GM19025 (cell line): ENCODE data around the gene AAMDC.
A peak's percentile ranks its signal among the peaks of the same experiment; 100 is the strongest.

ENCODE experiments used
- ATAC-seq: cut with Tn5 transposase; IDR thresholded peaks from one replicate; pipeline ENCODE4 v1.9.1; 2021; ENCODE audit warnings: mild to moderate bottlenecking, low read depth, moderate library complexity; ENCODE audit not compliant: unreplicated experiment

The AAMDC gene

DNA sequence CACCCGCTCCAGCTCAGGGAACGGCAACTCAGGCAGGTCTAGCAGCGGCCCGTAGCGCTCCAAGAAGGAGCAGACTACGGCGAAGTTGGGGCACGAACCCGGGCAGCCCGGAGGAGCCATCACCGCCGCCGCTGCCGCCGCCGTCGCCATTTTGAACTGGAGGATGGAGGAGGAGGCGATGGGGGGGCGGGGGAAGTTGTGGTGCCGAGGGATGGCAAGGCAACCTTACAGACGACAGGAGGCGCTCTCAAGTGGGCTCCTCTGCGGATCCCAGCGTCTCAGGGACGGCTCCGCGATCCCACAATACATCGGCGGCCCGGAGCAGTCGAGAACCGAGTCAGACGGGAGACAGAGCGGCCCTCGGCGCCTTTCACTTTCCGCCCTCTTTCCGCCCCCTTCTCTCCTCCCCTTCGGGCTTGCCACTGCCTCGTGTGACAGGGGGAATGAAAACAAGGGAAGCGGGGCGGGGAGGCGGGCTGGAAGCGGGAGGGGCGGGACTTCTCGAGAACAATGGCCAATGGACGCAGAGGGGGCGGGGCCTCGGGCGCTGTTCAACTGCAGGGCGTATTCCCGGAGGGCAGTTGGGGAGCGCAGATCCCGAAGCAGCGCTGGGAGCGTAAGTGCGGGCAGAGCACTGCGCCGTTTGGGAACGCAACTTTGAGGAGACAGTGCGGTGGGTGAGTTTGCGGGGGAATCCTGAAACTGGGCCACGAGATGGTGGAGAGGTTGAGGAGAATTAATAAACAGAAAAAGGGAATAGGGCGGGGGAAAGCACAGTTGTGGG, at the start of gene AAMDC, which contains the start of gene RSF1:
Gene AAMDC (plus strand): TSS at position 580 of the 784 bp plus-strand sequence. CDS start 21,353 bp downstream, outside the sequence.
Gene RSF1 (minus strand): TSS at position 158 of the 784 bp plus-strand sequence. CDS start 8 bp downstream, at position 150.
- ATAC-seq: peak; percentile 80

DNA sequence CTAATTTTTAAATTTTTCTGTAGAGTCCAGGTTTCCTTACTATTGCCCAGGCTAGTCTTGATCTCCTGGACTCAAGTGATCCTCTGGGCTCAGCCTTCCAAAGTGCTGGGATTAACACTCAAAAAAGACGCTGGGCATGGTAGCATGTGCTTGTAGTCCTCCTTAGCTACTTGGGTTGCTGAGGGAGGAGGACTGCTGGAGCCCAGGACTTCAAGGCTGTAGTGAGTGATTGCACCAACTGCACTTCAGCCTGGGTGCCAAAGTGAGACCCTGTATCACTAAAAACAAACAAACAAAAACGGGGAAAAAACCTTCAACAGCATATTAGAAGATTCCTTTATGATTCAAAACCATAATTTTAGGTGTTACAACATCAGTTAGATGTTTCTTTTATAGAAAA, 45.0 kb upstream of the AAMDC start:
- ATAC-seq: no peak

DNA sequence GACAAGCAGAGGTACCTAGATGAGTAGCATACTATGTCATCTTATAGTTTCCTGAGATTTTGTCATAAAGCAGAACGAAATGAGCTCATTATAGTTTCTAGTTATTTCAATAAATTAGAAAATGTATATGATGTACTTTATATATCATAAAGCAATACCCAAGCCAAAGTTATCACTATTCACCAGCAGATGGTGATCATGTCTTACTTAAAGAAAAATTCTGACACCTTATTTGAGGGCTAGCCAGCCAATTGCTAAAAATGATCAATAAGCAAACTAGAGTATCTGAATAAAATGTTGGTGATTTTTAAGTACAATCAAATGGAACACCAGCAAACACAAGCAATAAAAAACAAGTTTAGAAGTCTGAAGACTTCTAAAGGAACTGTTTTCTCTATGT, 44.5 kb upstream of the AAMDC start:
- no peak for ATAC-seq

DNA sequence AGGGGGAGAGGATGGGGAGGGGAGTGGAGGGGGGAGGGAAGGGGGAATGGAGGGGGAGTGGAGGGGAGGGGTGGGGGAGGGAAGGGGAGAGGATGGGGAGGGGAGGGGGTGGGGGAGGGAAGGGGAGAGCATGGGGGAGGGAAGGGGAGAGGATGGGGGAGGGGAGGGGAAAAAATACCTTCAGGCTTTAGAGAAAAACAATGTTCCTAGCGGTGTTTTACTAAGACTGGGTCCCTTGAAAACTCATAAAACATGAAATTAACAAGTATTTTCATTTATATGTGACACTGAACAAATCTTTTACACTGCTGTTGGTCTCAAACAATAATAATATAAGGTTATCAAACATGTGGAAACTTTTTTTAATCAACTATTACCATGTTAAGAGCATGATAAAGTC, 42.8 kb upstream of the AAMDC start:
- ATAC-seq: no peak

- no peak for ATAC-seq
Measured at GRCh38 chr11:77778549-77778948, 42.4 kb upstream of the AAMDC start.

DNA sequence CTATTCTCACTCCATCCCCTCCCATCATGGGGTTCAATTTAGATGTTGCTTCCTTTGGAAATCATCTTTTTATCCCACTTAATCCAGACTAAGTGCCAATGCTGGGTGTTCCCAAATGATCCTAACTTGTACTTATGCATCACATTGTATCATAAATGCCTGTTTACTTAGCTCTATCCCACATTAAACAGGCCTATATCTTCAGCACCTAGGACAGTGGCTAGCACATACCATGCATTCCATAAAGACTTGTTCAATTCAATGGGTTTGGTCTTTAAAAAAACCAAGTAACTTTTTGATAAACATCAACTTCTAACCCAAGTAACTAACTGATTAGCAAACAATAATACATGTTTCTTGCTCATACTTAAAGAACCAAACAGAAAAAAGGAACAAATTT, 41.0 kb upstream of the AAMDC start:
- ATAC-seq: no peak

DNA sequence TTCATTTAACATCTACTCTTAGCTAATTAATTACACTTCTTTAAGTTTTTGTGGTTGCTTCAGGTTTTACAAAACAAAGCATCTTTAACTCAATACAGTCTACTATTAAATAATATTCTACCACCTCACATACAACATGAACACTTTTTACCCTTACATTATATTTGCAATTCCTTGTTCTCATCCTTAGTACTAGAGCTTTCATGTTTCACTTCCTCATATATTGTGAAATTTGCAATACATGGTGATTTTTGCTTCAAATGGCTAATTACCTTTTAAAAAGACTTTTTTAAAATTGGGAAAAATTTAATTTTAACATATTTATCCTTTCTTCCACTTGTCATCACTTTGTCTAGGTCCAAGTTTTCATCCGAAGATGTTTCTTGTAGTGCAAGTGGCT, 37.9 kb upstream of the AAMDC start:
- no peak for ATAC-seq

- no peak for ATAC-seq
Measured at GRCh38 chr11:77784572-77784971, 36.4 kb upstream of the AAMDC start.

DNA sequence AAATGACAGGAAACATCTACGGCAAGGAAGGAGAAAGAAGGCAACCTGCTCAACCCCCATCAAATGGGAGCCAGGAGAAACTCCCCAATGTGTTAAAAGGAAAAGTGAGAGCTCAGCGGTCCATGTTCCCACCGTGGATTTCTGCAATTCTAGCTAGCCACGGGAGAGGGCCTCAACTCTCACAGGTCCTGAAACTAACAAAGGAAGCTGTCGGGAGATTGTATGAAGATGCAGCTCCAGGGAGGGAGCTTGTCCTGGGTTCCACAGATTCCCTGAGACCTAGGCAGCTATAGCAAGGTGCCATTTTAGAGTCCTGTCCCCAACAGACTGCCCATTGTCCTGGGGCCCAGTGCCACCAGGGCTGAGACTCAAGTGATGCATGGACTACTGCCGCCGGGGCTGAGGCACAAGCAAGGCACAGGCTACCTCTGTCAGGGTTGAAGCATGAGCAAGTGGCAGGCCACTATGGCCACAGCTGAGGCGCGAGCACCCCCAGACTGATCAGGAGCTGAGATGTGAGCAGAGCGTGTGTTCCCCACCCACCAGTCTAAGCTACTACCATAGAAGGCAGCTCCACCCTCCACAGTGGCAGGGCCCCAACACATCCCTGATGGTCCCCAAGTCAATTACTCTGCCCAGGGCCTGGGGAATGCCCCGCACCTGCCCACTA, 31.7 kb upstream of the AAMDC start:
- no peak for ATAC-seq

- ATAC-seq: no peak
Measured at GRCh38 chr11:77789731-77790476, 31.0 kb upstream of the AAMDC start.

DNA sequence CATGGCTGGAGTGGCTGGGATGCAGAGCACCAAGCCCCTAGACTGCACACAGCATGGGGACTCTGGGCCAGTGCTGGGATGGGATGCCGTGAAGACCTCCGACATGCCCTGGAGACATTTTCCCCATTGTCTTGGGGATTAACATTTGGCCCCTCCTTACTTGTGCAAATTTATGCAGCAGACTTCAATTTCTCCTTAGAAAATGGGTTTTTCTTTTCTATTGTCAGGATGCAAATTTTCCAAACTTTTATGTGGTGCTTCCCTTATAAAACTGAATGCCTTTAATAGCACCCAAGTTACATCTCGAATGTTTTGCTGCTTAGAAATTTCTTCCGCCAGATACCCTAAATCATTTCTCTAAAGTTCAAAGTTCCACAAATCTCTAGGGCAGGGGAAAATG, 29.6 kb upstream of the AAMDC start:
- no peak for ATAC-seq

GRCh38 chr11:77793972-77794371, 27.0 kb upstream of the AAMDC start:
- ATAC-seq: no peak

- ATAC-seq: no peak
Measured at GRCh38 chr11:77799338-77799737, 21.6 kb upstream of the AAMDC start.

- no peak for ATAC-seq
Measured at GRCh38 chr11:77800449-77800848, 20.5 kb upstream of the AAMDC start.

- no peak for ATAC-seq
Measured at GRCh38 chr11:77801477-77801876, 19.5 kb upstream of the AAMDC start.

- no peak for ATAC-seq
Measured at GRCh38 chr11:77806415-77806814, 14.5 kb upstream of the AAMDC start.

DNA sequence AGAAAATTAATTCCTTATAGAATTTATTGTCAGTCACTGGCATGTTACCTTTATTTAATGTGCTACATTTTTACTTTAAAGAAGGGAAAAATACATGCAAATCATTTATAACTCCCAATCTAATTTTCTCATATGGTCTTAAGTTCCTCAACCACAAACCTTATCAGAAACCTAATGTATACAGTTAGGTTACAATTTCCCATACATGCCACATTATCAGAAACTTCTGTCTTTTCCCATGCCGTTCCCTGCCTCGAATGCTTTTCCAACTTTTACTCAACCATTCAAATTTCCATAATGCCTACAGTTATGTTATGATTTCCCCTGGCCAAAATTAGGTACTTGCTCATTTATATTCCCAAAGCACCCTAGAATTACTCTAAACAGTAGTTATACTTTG, 14.0 kb upstream of the AAMDC start:
- no peak for ATAC-seq

- no peak for ATAC-seq
Measured at GRCh38 chr11:77813256-77813655, 7.7 kb upstream of the AAMDC start.

DNA sequence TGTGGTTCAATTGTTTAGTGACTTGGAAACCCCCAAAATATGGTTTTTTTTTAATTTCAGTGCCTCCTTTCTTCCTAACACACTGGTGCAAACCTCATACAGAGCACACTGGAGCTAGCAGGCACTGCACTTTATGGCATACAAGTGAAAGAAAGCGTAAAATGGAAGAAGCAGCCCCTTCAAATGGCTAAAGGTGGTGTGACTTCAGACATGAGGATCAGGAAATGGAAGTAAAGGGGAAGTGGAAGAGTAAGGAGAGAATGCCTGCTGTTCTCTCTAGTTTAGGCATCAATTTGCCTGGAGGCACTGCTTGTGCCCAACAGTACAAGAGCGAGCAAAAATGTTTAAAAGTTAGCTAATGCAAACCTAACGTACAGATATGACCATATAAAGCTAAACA, 6.1 kb upstream of the AAMDC start:
- ATAC-seq: no peak

GRCh38 chr11:77815459-77815858, 5.5 kb upstream of the AAMDC start:
- ATAC-seq: no peak

DNA sequence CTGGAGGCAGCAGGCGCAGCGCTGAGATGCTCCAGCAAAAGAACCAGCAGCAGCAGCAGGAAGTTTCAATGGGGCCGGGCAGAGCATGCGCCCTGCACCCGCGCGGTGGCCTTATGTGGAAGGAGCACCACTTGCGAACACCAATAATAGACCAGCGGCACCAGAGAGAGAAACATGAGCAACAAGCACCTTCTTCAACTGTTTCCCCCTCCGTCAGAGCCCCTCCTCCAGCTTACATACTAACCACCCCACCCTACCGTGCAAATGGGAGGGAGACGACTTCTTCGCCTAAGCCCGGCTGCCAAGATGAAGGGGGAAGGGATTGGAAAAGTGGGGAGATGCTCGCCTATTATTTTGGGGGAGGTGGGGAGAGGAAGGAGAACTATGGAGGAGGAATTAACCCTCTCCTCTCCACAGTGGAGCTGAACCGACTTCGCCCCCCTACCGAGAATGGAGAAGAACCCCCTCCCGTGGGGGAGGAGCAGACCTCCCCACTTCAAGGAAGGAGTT, 1.5 kb upstream of the AAMDC start:
- ATAC-seq: peak; percentile 38
